Measurements from ENCODE around the gene ACKR2. TPM values are rescaled to one million over a fixed set of nuclear protein-coding genes. Genes with fewer than 3 reads are reported as not detected.

Gene ACKR2
- polyA plus RNA-seq, 1 donor = 2.6 TPM

DNA sequence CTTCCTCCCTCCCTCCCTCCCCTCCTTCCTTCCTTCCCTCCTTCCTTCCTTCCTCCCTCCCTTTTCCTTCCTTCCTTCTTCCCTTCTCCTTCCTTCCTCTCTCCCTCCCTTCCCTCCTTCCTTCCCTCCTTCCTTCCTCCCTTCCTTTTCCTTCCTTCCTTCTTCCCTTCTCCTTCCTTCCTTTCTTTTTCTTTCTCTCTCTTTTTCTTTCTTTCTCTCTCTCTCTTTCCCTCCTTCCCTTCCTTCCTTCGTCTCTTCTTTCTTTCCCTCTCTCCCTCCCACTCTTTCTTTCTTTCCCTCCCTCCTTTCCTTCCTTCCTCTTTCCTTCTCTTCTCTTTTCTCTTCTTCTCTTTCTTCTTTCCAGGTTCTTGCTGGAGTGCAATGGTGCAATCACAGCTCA lies 94.8 kb downstream of the ACKR2 start:
- no peak for DNase-seq
- Histone ChIP-seq H3K4me3 (ENCODE audit: low read length) (no peak overlapping the region), H3K36me3 (ENCODE audit: control insufficient read depth, insufficient read depth, low read length) (peaks cover 8% of the 10 kb centered on the region), H3K9me3 (ENCODE audit: control insufficient read depth, low read depth, low read length) (peaks cover 3% of the 10 kb centered on the region), H3K4me1 (ENCODE audit: control insufficient read depth, insufficient read depth, low read length) (peaks cover 9% of the 10 kb centered on the region), H3K27me3 (ENCODE audit: control insufficient read depth, insufficient read depth, low read length) (no peaks in the 10 kb centered on the region), H3K27ac (ENCODE audit: low read length) (no peak overlapping the region)
- WGBS (ENCODE audit: insufficient coverage, low lambda C conversion rate) = 97% methylated on average over 1 of the region's 1 CpG

DNA sequence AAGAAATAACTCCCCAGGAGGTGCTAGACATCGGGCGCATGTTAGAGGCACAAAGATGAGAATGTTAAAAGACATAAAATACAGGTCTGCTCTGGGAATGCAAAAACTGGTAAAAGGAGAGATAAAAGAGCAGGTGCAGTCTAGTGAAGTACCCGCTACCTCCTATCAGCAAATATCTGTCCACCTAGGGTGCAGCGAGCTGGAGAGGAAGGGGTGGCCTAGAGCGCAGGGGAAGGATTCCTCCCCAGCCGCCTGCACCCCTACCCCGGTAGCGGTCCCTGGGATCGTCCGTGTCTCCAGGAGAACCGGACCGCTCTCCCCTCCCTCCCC lies 96.5 kb downstream of the ACKR2 start:
- peaks cover 18% of the 10 kb centered on the region for H3K36me3 ChIP-seq (ENCODE audit: control insufficient read depth, insufficient read depth, low read length)
- DNase-seq = no peak
- no peak overlapping the region for H3K27ac ChIP-seq (ENCODE audit: low read length)
- peaks cover 13% of the 10 kb centered on the region for H3K9me3 ChIP-seq (ENCODE audit: control insufficient read depth, low read depth, low read length)
- no CpG with 5 or more reads among the region's 12 CpGs for WGBS (ENCODE audit: insufficient coverage, low lambda C conversion rate)
- H3K4me1 ChIP-seq (ENCODE audit: control insufficient read depth, insufficient read depth, low read length) = peaks cover 9% of the 10 kb centered on the region
- H3K27me3 ChIP-seq (ENCODE audit: control insufficient read depth, insufficient read depth, low read length) = no peaks in the 10 kb centered on the region
- peak overlapping the region; percentile 67 for H3K4me3 ChIP-seq (ENCODE audit: low read length)

GRCh38 chr3:42906070-42906847 lies 97.0 kb downstream of the ACKR2 start, which contains the start of gene ZNF662:
ZNF662 (plus strand) TSS chr3:42906142; CDS start chr3:42908115, 1,973 bp downstream.
- peak within 1 kb of the TSS; percentile 37 for H3K27ac ChIP-seq (ENCODE audit: low read length)
- DNase-seq = peak; percentile 42 to 83
- no peaks in the 10 kb centered on the region for H3K27me3 ChIP-seq (ENCODE audit: control insufficient read depth, insufficient read depth, low read length)
- peak within 1 kb of the TSS; percentile 67 for H3K4me3 ChIP-seq (ENCODE audit: low read length)
- H3K36me3 ChIP-seq (ENCODE audit: control insufficient read depth, insufficient read depth, low read length) = peaks cover 23% of the 10 kb centered on the region
- peaks cover 9% of the 10 kb centered on the region for H3K4me1 ChIP-seq (ENCODE audit: control insufficient read depth, insufficient read depth, low read length)
- H3K9me3 ChIP-seq (ENCODE audit: control insufficient read depth, low read depth, low read length) = peaks cover 13% of the 10 kb centered on the region
- WGBS (ENCODE audit: insufficient coverage, low lambda C conversion rate) = 6% methylated on average over 3 of the region's 59 CpGs

DNA sequence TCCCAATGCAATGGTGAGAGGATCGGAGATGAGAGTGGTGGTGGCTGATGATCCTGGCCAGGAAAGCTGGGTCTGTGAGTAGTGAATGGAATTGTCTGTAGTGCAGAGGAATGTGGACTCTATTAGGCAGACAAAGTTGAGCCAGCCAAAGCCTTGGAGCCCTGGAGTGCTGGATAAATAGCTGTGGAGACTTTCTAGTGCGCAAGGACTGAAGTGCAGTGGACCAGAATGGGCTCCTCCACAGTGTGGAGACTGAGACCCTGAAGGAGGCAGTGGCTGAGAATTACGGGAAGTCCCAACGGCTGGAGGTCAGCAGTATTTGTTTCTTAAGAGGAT lies 97.6 kb downstream of the ACKR2 start:
- WGBS (ENCODE audit: insufficient coverage, low lambda C conversion rate) = no CpG with 5 or more reads among the region's 4 CpGs
- Histone ChIP-seq H3K36me3 (ENCODE audit: control insufficient read depth, insufficient read depth, low read length) (peaks cover 29% of the 10 kb centered on the region), H3K9me3 (ENCODE audit: control insufficient read depth, low read depth, low read length) (peaks cover 13% of the 10 kb centered on the region), H3K27ac (ENCODE audit: low read length) (no peak overlapping the region), H3K27me3 (ENCODE audit: control insufficient read depth, insufficient read depth, low read length) (no peaks in the 10 kb centered on the region), H3K4me1 (ENCODE audit: control insufficient read depth, insufficient read depth, low read length) (peaks cover 9% of the 10 kb centered on the region), H3K4me3 (ENCODE audit: low read length) (peak overlapping the region; percentile 67)
- no peak for DNase-seq

DNA sequence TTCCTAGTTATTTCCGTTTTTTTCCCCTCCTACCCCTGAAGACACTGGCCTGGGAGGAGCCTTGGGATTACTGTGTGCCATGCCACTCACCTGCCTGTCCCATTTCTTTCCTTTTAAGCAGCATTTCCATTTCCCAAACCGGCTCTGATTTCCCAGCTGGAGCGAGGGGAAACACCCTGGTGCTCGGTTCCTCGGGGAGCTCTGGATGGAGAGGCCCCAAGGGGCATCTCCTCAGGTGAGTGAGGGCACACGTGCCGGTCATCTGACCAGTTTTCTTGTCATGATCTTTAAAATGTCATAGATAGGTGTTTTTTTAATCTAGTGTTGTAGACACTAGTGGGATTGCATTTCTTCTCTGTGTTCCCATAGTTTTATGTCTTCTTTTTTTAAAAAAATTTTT lies 99.4 kb downstream of the ACKR2 start:
- no peak overlapping the region for H3K27ac ChIP-seq (ENCODE audit: low read length)
- WGBS (ENCODE audit: insufficient coverage, low lambda C conversion rate) = 92% methylated on average over 2 of the region's 7 CpGs
- no peak overlapping the region for H3K4me3 ChIP-seq (ENCODE audit: low read length)
- H3K27me3 ChIP-seq (ENCODE audit: control insufficient read depth, insufficient read depth, low read length) = no peaks in the 10 kb centered on the region
- peaks cover 19% of the 10 kb centered on the region for H3K9me3 ChIP-seq (ENCODE audit: control insufficient read depth, low read depth, low read length)
- DNase-seq = no peak
- peaks cover 38% of the 10 kb centered on the region for H3K36me3 ChIP-seq (ENCODE audit: control insufficient read depth, insufficient read depth, low read length)
- peaks cover 9% of the 10 kb centered on the region for H3K4me1 ChIP-seq (ENCODE audit: control insufficient read depth, insufficient read depth, low read length)

DNA sequence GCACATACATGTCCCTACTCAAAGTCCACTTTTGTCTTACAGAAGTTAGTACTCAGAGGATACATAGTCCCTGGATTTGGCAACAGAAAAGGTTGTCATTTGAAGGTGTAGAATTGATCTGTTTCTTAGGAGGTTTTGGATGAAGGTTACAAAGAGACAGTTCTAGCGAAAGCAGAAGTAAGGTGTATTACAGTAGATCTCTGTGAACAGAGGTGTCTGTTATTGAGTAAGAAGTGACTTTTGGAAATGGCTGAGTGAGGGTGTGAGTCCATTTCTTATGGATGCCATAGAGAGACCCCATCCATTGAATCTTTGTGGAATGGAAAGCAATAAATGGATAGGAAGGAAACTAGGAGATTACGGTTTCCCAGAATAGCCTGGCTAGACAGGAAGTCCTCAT lies 102.3 kb downstream of the ACKR2 start:
- no CpG with 5 or more reads among the region's 2 CpGs for WGBS (ENCODE audit: insufficient coverage, low lambda C conversion rate)
- DNase-seq = no peak
- Histone ChIP-seq H3K4me1 (ENCODE audit: control insufficient read depth, insufficient read depth, low read length) (peaks cover 8% of the 10 kb centered on the region), H3K36me3 (ENCODE audit: control insufficient read depth, insufficient read depth, low read length) (peaks cover 54% of the 10 kb centered on the region), H3K27ac (ENCODE audit: low read length) (no peak overlapping the region), H3K4me3 (ENCODE audit: low read length) (no peak overlapping the region), H3K9me3 (ENCODE audit: control insufficient read depth, low read depth, low read length) (peaks cover 29% of the 10 kb centered on the region), H3K27me3 (ENCODE audit: control insufficient read depth, insufficient read depth, low read length) (no peaks in the 10 kb centered on the region)

DNA sequence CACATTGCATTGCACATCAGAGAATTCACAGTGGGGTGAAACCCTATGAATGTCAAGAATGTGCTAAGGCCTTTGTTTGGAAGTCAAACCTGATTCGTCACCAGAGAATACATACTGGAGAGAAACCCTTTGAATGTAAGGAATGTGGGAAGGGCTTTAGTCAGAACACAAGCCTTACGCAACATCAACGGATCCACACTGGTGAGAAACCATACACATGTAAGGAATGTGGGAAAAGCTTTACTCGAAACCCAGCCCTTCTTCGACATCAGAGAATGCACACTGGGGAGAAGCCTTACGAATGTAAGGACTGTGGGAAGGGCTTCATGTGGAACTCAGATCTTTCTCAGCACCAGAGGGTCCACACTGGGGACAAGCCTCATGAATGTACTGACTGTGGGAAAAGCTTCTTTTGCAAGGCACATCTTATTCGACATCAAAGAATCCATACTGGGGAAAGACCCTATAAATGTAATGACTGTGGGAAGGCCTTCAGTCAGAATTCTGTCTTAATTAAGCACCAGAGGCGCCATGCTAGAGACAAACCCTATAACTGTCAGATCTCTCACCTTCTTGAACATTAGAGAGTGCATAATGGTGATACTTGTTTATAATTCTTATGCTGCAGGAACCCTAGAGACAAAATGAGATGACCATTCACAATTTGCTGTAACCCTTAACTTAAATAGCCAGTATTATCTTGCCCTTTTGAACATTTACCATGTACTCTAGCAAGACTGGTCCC lies 105.7 kb downstream of the ACKR2 start:
- no peaks in the 10 kb centered on the region for H3K27me3 ChIP-seq (ENCODE audit: control insufficient read depth, insufficient read depth, low read length)
- DNase-seq = peak in 1 of 2 donors; percentile 14
- no peak overlapping the region for H3K4me3 ChIP-seq (ENCODE audit: low read length)
- H3K36me3 ChIP-seq (ENCODE audit: control insufficient read depth, insufficient read depth, low read length) = peaks cover 42% of the 10 kb centered on the region
- H3K9me3 ChIP-seq (ENCODE audit: control insufficient read depth, low read depth, low read length) = peaks cover 23% of the 10 kb centered on the region
- H3K4me1 ChIP-seq (ENCODE audit: control insufficient read depth, insufficient read depth, low read length) = no peaks in the 10 kb centered on the region
- no CpG with 5 or more reads among the region's 8 CpGs for WGBS (ENCODE audit: insufficient coverage, low lambda C conversion rate)
- no peak overlapping the region for H3K27ac ChIP-seq (ENCODE audit: low read length)

Other genes with a start within 250 kb of the ACKR2 start
- gene SEC22C, start 227.5 kb upstream of the ACKR2 start, polyA plus RNA-seq = 49.2 TPM
- 47.5 TPM for gene SS18L2, start 218.6 kb upstream of the ACKR2 start, polyA plus RNA-seq
- gene NKTR, start 208.8 kb upstream of the ACKR2 start, polyA plus RNA-seq = 138 TPM
- 12.5 TPM for gene ZBTB47, start 155.7 kb upstream of the ACKR2 start, polyA plus RNA-seq
- gene KLHL40, start 123.9 kb upstream of the ACKR2 start, polyA plus RNA-seq = 0.25 TPM
- 0.18 TPM for gene HHATL, start 106.6 kb upstream of the ACKR2 start, polyA plus RNA-seq
- gene CCDC13, start 36.2 kb upstream of the ACKR2 start, polyA plus RNA-seq = 0.40 TPM
- gene HIGD1A, start 5.0 kb upstream of the ACKR2 start, polyA plus RNA-seq = 119 TPM
- gene CYP8B1, start 66.4 kb downstream of the ACKR2 start, polyA plus RNA-seq = 0.75 TPM
- gene ZNF662, start 96.7 kb downstream of the ACKR2 start, polyA plus RNA-seq = 23.4 TPM
- gene GASK1A, start 169.9 kb downstream of the ACKR2 start, polyA plus RNA-seq = 5.0 TPM